HG02852 (cell line): Measurements from ENCODE around the gene DELE1.

Experiments
- ATAC-seq: cut with Tn5 transposase; IDR thresholded peaks from one replicate; pipeline ENCODE4 v1.9.1; 2021; ENCODE audit warnings: mild to moderate bottlenecking, moderate library complexity; ENCODE audit not compliant: unreplicated experiment

The DELE1 gene

GRCh38 chr5:141923448-141924313 lies at the start of gene DELE1:
Gene DELE1, plus strand, starts transcription at chr5:141923871. Its CDS starts 71 bp downstream, at chr5:141923942.
- ATAC-seq = peak; percentile 97

- ATAC-seq = no peak
These were observed 49.8 kb upstream of the DELE1 start for GRCh38 chr5:141873933-141874261.

GRCh38 chr5:141874262-141874964 lies 49.3 kb upstream of the DELE1 start:
- no peak for ATAC-seq

- no peak for ATAC-seq
These were observed 48.5 kb upstream of the DELE1 start for GRCh38 chr5:141875022-141875740.

GRCh38 chr5:141875795-141876627 lies 47.7 kb upstream of the DELE1 start:
- ATAC-seq = no peak

GRCh38 chr5:141876628-141877355 lies 46.9 kb upstream of the DELE1 start:
- no peak for ATAC-seq

- no peak for ATAC-seq
These were observed 46.1 kb upstream of the DELE1 start for GRCh38 chr5:141877356-141878185.

- ATAC-seq = no peak
These were observed 45.4 kb upstream of the DELE1 start, which contains the start of gene PCDH1 for GRCh38 chr5:141878186-141878710. Gene PCDH1, minus strand, starts transcription at chr5:141878410. Its CDS starts 148 bp downstream, at chr5:141878262.

- peak; percentile 86 for ATAC-seq
These were observed 44.8 kb upstream of the DELE1 start for GRCh38 chr5:141878711-141879425.

GRCh38 chr5:141879426-141879759 lies 44.3 kb upstream of the DELE1 start:
- no peak for ATAC-seq

- ATAC-seq = no peak
These were observed 43.5 kb upstream of the DELE1 start for GRCh38 chr5:141879941-141880738.

- no peak for ATAC-seq
These were observed 42.5 kb upstream of the DELE1 start for GRCh38 chr5:141880961-141881801.

- ATAC-seq = no peak
These were observed 41.8 kb upstream of the DELE1 start for GRCh38 chr5:141881886-141882285.

GRCh38 chr5:141882594-141883183 lies 41.0 kb upstream of the DELE1 start:
- no peak for ATAC-seq

GRCh38 chr5:141883184-141883891 lies 40.3 kb upstream of the DELE1 start:
- ATAC-seq = no peak
